HEK293T (cell line): Measurements from ENCODE around the gene SIN3A.

Experiments used
- ARNT ChIP-seq: fragments of 450-650 bp; IDR thresholded peaks from 2 replicates; pipeline ENCODE4 v1.6.1; 2017; ENCODE audit warnings: mild to moderate bottlenecking
- BHLHE40 ChIP-seq: fragments of 450-650 bp; IDR thresholded peaks from 2 replicates; pipeline ENCODE4 v1.6.1; 2016; ENCODE audit warnings: mild to moderate bottlenecking, moderate library complexity, borderline replicate concordance
- CTBP1 ChIP-seq: fragments of 450-650 bp; IDR thresholded peaks from 2 replicates; pipeline ENCODE4 v1.6.1; 2016; ENCODE audit warnings: borderline replicate concordance
- ELF4 ChIP-seq: fragments of 450-650 bp; IDR thresholded peaks from 2 replicates; pipeline ENCODE4 v1.6.1; 2017; ENCODE audit warnings: antibody characterized with exemption
- FOXA1 ChIP-seq: fragments of 450-650 bp; IDR thresholded peaks from 2 replicates; pipeline ENCODE4 v1.6.1; 2016; ENCODE audit warnings: mild to moderate bottlenecking
- FOXK2 ChIP-seq: fragments of 450-650 bp; IDR thresholded peaks from 2 replicates; pipeline ENCODE4 v1.6.1; 2016; ENCODE audit warnings: mild to moderate bottlenecking
- LEF1 ChIP-seq: fragments of 450-650 bp; IDR thresholded peaks from 2 replicates; pipeline ENCODE4 v1.6.1; 2017; ENCODE audit warnings: mild to moderate bottlenecking, borderline replicate concordance
- NFRKB ChIP-seq: fragments of 450-650 bp; IDR thresholded peaks from 2 replicates; pipeline ENCODE4 v1.6.1; 2016; ENCODE audit warnings: mild to moderate bottlenecking, moderate library complexity
- SP1 ChIP-seq: fragments of 450-650 bp; IDR thresholded peaks from 2 replicates; pipeline ENCODE4 v1.6.1; 2017

- TF ChIP-seq LEF1 (no peak), FOXK2 (no peak), BHLHE40 (no peak), SP1 (no peak), FOXA1 (no peak), ARNT (no peak), ELF4 (no peak), CTBP1 (no peak), NFRKB (no peak)
Observed at GRCh38 chr15:75321711-75322110, 129.8 kb downstream of the SIN3A start.
